ENCODE data around the gene PARP3. TPM values are rescaled to one million over a fixed set of nuclear protein-coding genes. Genes with fewer than 3 reads are reported as not detected.

PARP3 gene
- total RNA-seq, 1 donor from 2014 or later: 4.8 TPM

GRCh38 chr3:51968883-51969678 is 26.9 kb downstream of the PARP3 start:
- H3K27ac Mint-ChIP-seq (ENCODE audit: unreplicated experiment): no peak overlapping the region
- H3K4me3 ChIP-seq (ENCODE audit: insufficient read depth, low read depth, low read length): no peak overlapping the region

GRCh38 chr3:51969841-51970240 is 27.7 kb downstream of the PARP3 start:
- no peak overlapping the region for H3K4me3 Mint-ChIP-seq (ENCODE audit: unreplicated experiment)

More at GRCh38 chr3:51968883-51969678, 26.9 kb downstream of the PARP3 start:
- FAIRE-seq (no peak), DNase-seq (ENCODE audit: low read depth) (no peak)
- H3K36me3 ChIP-seq (ENCODE audit: insufficient read depth, low read length): no peaks in the 10 kb centered on the region
- TF ChIP-seq EZH2 (IDR thresholded peaks at IDR 0.05; ENCODE audit: insufficient read depth, low read length) (no peak), CTCF (IDR thresholded peaks at IDR 0.05; ENCODE audit: insufficient read depth, low read depth, low read length) (no peak)
- peak overlapping the region; percentile 92 for H3K4me2 ChIP-seq (ENCODE audit: low read length)
- H3K9me3 ChIP-seq (ENCODE audit: insufficient read depth, low read depth, low read length): no peaks in the 10 kb centered on the region
- H3K27ac ChIP-seq (ENCODE audit: low read depth, low read length): no peak overlapping the region
- Mint-ChIP-seq H3K4me3 (ENCODE audit: unreplicated experiment) (no peak overlapping the region), H3K27me3 (ENCODE audit: low read depth, unreplicated experiment) (no peaks in the 10 kb centered on the region), H3K36me3 (ENCODE audit: low read depth, unreplicated experiment) (peaks cover 7% of the 10 kb centered on the region), H3K9me3 (ENCODE audit: unreplicated experiment) (peaks cover 3% of the 10 kb centered on the region), H3K4me1 (ENCODE audit: low read depth, unreplicated experiment) (peaks cover 15% of the 10 kb centered on the region)
- H3K27me3 ChIP-seq (ENCODE audit: insufficient read depth, low read length): no peaks in the 10 kb centered on the region
- peaks cover 21% of the 10 kb centered on the region for H3K4me1 ChIP-seq (ENCODE audit: insufficient read depth, low read length)
- no peak overlapping the region for H2AFZ ChIP-seq (ENCODE audit: low read depth, low read length)
- H3K79me2 ChIP-seq (ENCODE audit: insufficient read depth, low read length): peaks cover 37% of the 10 kb centered on the region
- peaks cover 33% of the 10 kb centered on the region for H4K20me1 ChIP-seq (ENCODE audit: insufficient read depth, low read length)
- no peak overlapping the region for H3K9ac ChIP-seq (ENCODE audit: low read length)

More at GRCh38 chr3:51969841-51970240, 27.7 kb downstream of the PARP3 start:
- H3K27me3 Mint-ChIP-seq (ENCODE audit: low read depth, unreplicated experiment): no peaks in the 10 kb centered on the region
- H3K4me1 Mint-ChIP-seq (ENCODE audit: low read depth, unreplicated experiment): peaks cover 17% of the 10 kb centered on the region
- DNase-seq (ENCODE audit: low read depth) (no peak), FAIRE-seq (no peak)
- H3K36me3 ChIP-seq (ENCODE audit: insufficient read depth, low read length): no peaks in the 10 kb centered on the region
- peaks cover 3% of the 10 kb centered on the region for H3K9me3 Mint-ChIP-seq (ENCODE audit: unreplicated experiment)
- TF ChIP-seq EZH2 (IDR thresholded peaks at IDR 0.05; ENCODE audit: insufficient read depth, low read length) (no peak), CTCF (IDR thresholded peaks at IDR 0.05; ENCODE audit: insufficient read depth, low read depth, low read length) (no peak)
- H4K20me1 ChIP-seq (ENCODE audit: insufficient read depth, low read length): peaks cover 25% of the 10 kb centered on the region
- H3K27ac Mint-ChIP-seq (ENCODE audit: unreplicated experiment): no peak overlapping the region
- peaks cover 29% of the 10 kb centered on the region for H3K4me1 ChIP-seq (ENCODE audit: insufficient read depth, low read length)
- no peaks in the 10 kb centered on the region for H3K27me3 ChIP-seq (ENCODE audit: insufficient read depth, low read length)
- H3K36me3 Mint-ChIP-seq (ENCODE audit: low read depth, unreplicated experiment): peaks cover 7% of the 10 kb centered on the region
- H3K9me3 ChIP-seq (ENCODE audit: insufficient read depth, low read depth, low read length): no peaks in the 10 kb centered on the region
- H3K4me3 ChIP-seq (ENCODE audit: insufficient read depth, low read depth, low read length): no peak overlapping the region
- H3K79me2 ChIP-seq (ENCODE audit: insufficient read depth, low read length): peaks cover 31% of the 10 kb centered on the region
- no peak overlapping the region for H2AFZ ChIP-seq (ENCODE audit: low read depth, low read length)
- no peak overlapping the region for H3K27ac ChIP-seq (ENCODE audit: low read depth, low read length)
- H3K9ac ChIP-seq (ENCODE audit: low read length): no peak overlapping the region
- no peak overlapping the region for H3K4me2 ChIP-seq (ENCODE audit: low read length)

Data from astrocyte (in vitro differentiated cells and primary cell).